ENCODE results near the gene FLRT3.

DNA sequence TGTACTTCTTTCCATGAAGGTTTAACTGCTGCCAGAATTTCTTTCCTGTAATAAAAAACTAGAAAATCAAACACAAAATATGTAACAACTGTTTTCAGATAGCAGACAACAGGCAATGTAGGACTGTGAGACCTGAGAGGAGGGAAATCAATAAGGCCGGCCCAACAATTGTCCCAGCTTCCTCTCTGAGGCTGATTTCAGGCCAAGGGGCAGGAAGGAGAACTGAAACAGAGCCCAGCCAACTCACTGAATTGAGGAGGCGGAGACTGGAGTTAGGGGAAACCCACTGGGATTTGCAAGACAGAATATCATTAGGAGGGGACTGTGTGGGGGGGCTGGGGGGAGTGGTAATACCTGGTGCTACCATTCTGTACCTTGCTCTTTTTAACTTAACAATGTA, 42.2 kb downstream of the FLRT3 start:
- TF ChIP-seq ATF3 (IDR thresholded peaks at IDR 0.05; ENCODE audit: borderline replicate concordance, extremely low read depth, low read depth, low read length): no peak
- no peak for TF ChIP-seq CTCF (IDR thresholded peaks at IDR 0.05 in 2 of 3, conservative IDR thresholded peaks at IDR 0.05 in 1 of 3; ENCODE audit: control insufficient read depth in 2 of 3, extremely low read depth in 1 of 3, insufficient read depth in 1 of 3, low read depth in 3 of 3, low read length in 3 of 3)
- no peak for TF ChIP-seq GATAD2B (conservative IDR thresholded peaks at IDR 0.05; ENCODE audit: low read depth)
- TF ChIP-seq HCFC1 (IDR thresholded peaks at IDR 0.05; ENCODE audit: low read length): no peak
- no peak for TF ChIP-seq POLR2A (IDR thresholded peaks at IDR 0.05; ENCODE audit: low read depth, low read length)
- TF ChIP-seq, protein P1, sequence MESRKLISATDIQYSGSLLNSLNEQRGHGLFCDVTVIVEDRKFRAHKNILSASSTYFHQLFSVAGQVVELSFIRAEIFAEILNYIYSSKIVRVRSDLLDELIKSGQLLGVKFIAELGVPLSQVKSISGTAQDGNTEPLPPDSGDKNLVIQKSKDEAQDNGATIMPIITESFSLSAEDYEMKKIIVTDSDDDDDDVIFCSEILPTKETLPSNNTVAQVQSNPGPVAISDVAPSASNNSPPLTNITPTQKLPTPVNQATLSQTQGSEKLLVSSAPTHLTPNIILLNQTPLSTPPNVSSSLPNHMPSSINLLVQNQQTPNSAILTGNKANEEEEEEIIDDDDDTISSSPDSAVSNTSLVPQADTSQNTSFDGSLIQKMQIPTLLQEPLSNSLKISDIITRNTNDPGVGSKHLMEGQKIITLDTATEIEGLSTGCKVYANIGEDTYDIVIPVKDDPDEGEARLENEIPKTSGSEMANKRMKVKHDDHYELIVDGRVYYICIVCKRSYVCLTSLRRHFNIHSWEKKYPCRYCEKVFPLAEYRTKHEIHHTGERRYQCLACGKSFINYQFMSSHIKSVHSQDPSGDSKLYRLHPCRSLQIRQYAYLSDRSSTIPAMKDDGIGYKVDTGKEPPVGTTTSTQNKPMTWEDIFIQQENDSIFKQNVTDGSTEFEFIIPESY (IDR thresholded peaks at IDR 0.05): no peak
- no peak for TF ChIP-seq NBN (IDR thresholded peaks at IDR 0.05)
- no peak for TF ChIP-seq TCF3 (IDR thresholded peaks at IDR 0.05; ENCODE audit: borderline replicate concordance, insufficient read depth, low read depth, low read length)

Measured in GM12878 (cell line).